Natural killer cell (primary cell): ENCODE measurements around the gene BAG5. TPM values are rescaled to one million over a fixed set of nuclear protein-coding genes. Genes with fewer than 3 reads are reported as not detected.

Source experiments
- ATAC-seq, 3 donors: fragments of 150-1000 bp in 2 of 3; fragments of 200-7000 bp in 1 of 3; cut with Tn5 transposase; 1 replicate in 1 of 3; 2 replicates in 2 of 3; pipeline ENCODE4 v1.10.0; 2021; ENCODE audit warnings: mild to moderate bottlenecking in 2 of 3, moderate library complexity in 2 of 3
- DNase-seq, 2 donors: peaks; one replicate each; pipeline versions ENCODE4 v3.0.0 to v3.0.0-alpha.2; 2013 to 2021; ENCODE audit warnings: mixed read lengths in 1 of 2
- H3K27ac ChIP-seq: one replicate; pipeline ENCODE4 v1.5.1; 2013; ENCODE audit warnings: mild to moderate bottlenecking, low read length
- H3K27me3 ChIP-seq: one replicate; pipeline ENCODE4 v1.6.1; 2013; ENCODE audit warnings: low read length; ENCODE audit not compliant: control insufficient read depth, insufficient read depth
- H3K36me3 ChIP-seq: one replicate; pipeline ENCODE4 v1.6.1; 2013; ENCODE audit warnings: low read length; ENCODE audit not compliant: control insufficient read depth, insufficient read depth
- H3K4me1 ChIP-seq: one replicate; pipeline ENCODE4 v1.6.1; 2013; ENCODE audit warnings: low read length; ENCODE audit not compliant: control insufficient read depth, insufficient read depth
- H3K4me3 ChIP-seq: one replicate; pipeline ENCODE4 v1.5.1; 2013; ENCODE audit warnings: low read length
- H3K9me3 ChIP-seq: one replicate; pipeline ENCODE4 v1.6.1; 2013; ENCODE audit warnings: low read length; ENCODE audit not compliant: control insufficient read depth, insufficient read depth
- H3K27ac Mint-ChIP-seq, 2 donors: one replicate each; pipeline ENCODE4 v1.8.0; 2022; ENCODE audit warnings: mild to moderate bottlenecking in 2 of 2, mixed read lengths in 2 of 2, moderate library complexity in 1 of 2
- H3K27me3 Mint-ChIP-seq, 2 donors: one replicate each; pipeline ENCODE4 v1.8.0; 2022; ENCODE audit warnings: low read depth in 2 of 2, mixed read lengths in 2 of 2
- H3K36me3 Mint-ChIP-seq: one replicate; pipeline ENCODE4 v1.8.0; 2022; ENCODE audit warnings: mixed read lengths
- H3K4me1 Mint-ChIP-seq, 2 donors: one replicate each; pipeline ENCODE4 v1.8.0; 2022; ENCODE audit warnings: mixed read lengths in 2 of 2
- H3K4me3 Mint-ChIP-seq: one replicate; pipeline ENCODE4 v1.8.0; 2022; ENCODE audit warnings: mild to moderate bottlenecking, moderate library complexity, mixed read lengths
- H3K9me3 Mint-ChIP-seq, 2 donors: one replicate each; pipeline ENCODE4 v1.8.0; 2022; ENCODE audit warnings: mixed read lengths in 2 of 2
- CTCF ChIP-seq: fragments of 200-600 bp; IDR thresholded peaks from one replicate; pipeline ENCODE4 v1.8.0; 2022; ENCODE audit warnings: antibody characterized with exemption
- WGBS: methylation state at CpG from one replicate; pipeline ENCODE4 v1.1.7; 2013; ENCODE audit warnings: missing lambda C conversion rate; ENCODE audit not compliant: insufficient coverage; 5-methylcytosine and 5-hydroxymethylcytosine counted together
- intact Hi-C: fragments of 100-400 bp; cut with micrococcal nuclease; formaldehyde crosslinking; loops from one replicate; pipeline ENCODE4 v1.14.2; 2022
- total RNA-seq, 4 donors: library from RNA; stranded (reverse); fragments of 120-200 nt in 1 of 4; gene quantifications; one replicate each; pipeline versions ENCODE4 v1.2.3 to v1.2.4, GENCODE V29; 2013 to 2022

Gene BAG5
- total RNA-seq, 3 donors from 2014 or later (not counting 1 experiment from before 2014, with no cell fraction given), result 36.1 to 48.0 (median 47.0) TPM

GRCh38 chr14:103584326-103584915, 22.0 kb upstream of the BAG5 start:
- H3K4me3 Mint-ChIP-seq, result no peak overlapping the region
- ATAC-seq, result no peak
- no peak for DNase-seq
- no peaks in the 10 kb centered on the region for H3K27me3 ChIP-seq
- H3K4me1 Mint-ChIP-seq, result no peaks in the 10 kb centered on the region
- H3K36me3 Mint-ChIP-seq, result no peaks in the 10 kb centered on the region
- peak overlapping the region in 1 of 2 donors; percentile 13 for H3K27ac Mint-ChIP-seq
- H3K4me1 ChIP-seq, result no peaks in the 10 kb centered on the region
- peaks cover 10% of the 10 kb centered on the region for H3K36me3 ChIP-seq
- no peaks in the 10 kb centered on the region for H3K9me3 ChIP-seq
- H3K27ac ChIP-seq, result no peak overlapping the region
- TF ChIP-seq CTCF, result no peak
- intact Hi-C loops, result no loop called here
- H3K9me3 Mint-ChIP-seq, result no peaks in the 10 kb centered on the region
- no peak overlapping the region for H3K4me3 ChIP-seq
- 96% methylated on average over 11 of the region's 11 CpGs for WGBS
- no peaks in the 10 kb centered on the region for H3K27me3 Mint-ChIP-seq

- no peak overlapping the region for H3K27ac ChIP-seq
- peaks cover 22% of the 10 kb centered on the region for H3K36me3 ChIP-seq
- H3K4me1 ChIP-seq, result no peaks in the 10 kb centered on the region
- no peak for TF ChIP-seq CTCF
- Mint-ChIP-seq H3K36me3 (no peaks in the 10 kb centered on the region), H3K27ac (no peak overlapping the region), H3K27me3 (no peaks in the 10 kb centered on the region), H3K9me3 (no peaks in the 10 kb centered on the region), H3K4me3 (no peak overlapping the region), H3K4me1 (no peaks in the 10 kb centered on the region)
- ATAC-seq (no peak), DNase-seq (no peak)
- 95% methylated on average over 26 of the region's 26 CpGs for WGBS
- intact Hi-C loops, result no loop called here
- H3K27me3 ChIP-seq, result no peaks in the 10 kb centered on the region
- no peaks in the 10 kb centered on the region for H3K9me3 ChIP-seq
- H3K4me3 ChIP-seq, result no peak overlapping the region
These were observed 19.7 kb upstream of the BAG5 start for GRCh38 chr14:103581954-103582703.

- Histone ChIP-seq H3K36me3 (peaks cover 22% of the 10 kb centered on the region), H3K4me3 (no peak overlapping the region), H3K4me1 (no peaks in the 10 kb centered on the region), H3K9me3 (no peaks in the 10 kb centered on the region), H3K27ac (no peak overlapping the region), H3K27me3 (no peaks in the 10 kb centered on the region)
- Mint-ChIP-seq H3K36me3 (no peaks in the 10 kb centered on the region), H3K9me3 (no peaks in the 10 kb centered on the region), H3K27ac (no peak overlapping the region), H3K4me3 (no peak overlapping the region), H3K4me1 (no peaks in the 10 kb centered on the region), H3K27me3 (no peaks in the 10 kb centered on the region)
- DNase-seq, result no peak
- no peak for ATAC-seq
- TF ChIP-seq CTCF, result no peak
- WGBS, result 98% methylated on average over 11 of the region's 11 CpGs
- intact Hi-C loops, result no loop called here
These were observed 18.7 kb upstream of the BAG5 start for GRCh38 chr14:103581206-103581605.
